Sigmoid colon (tissue), 4 donors: Measurements from ENCODE around the gene CNGB1.

Experiments
- CTCF ChIP-seq, 4 experiments: fragments of 450-650 bp in 3 of 4; fragments of 200-600 bp in 1 of 4; IDR thresholded peaks; one replicate each; pipeline ENCODE4 v1.5.1; 2016 to 2019; ENCODE audit warnings: antibody characterized with exemption in 4 of 4, mild to moderate bottlenecking in 3 of 4, moderate library complexity in 2 of 4
- EP300 ChIP-seq, 4 donors: sonication (generic); formaldehyde crosslinking; IDR thresholded peaks; one replicate each; pipeline ENCODE4 v1.6.1; 2017; ENCODE audit warnings: antibody characterized with exemption in 4 of 4

GRCh38 chr16:57976331-57976796, 5.4 kb upstream of the CNGB1 start:
- TF ChIP-seq CTCF (IDR thresholded peaks at IDR 0.05) (no peak), EP300 (IDR thresholded peaks at IDR 0.05) (no peak)
